Measurements from ENCODE around the gene ATP2B1.
A peak's percentile ranks its signal among the peaks of the same experiment; 100 is the strongest.

ATP2B1 gene

GRCh38 chr12:89663577-89664357 lies 44.9 kb downstream of the ATP2B1 start (continued):
- TF ChIP-seq ZNF639 (tag by site-specific recombination; IDR thresholded peaks at IDR 0.05) (no peak), KLF16 (tag by site-specific recombination; IDR thresholded peaks at IDR 0.05) (0 out of 2 replicates have a peak, but pooled peaks have one; percentile 11), ZNF645 (tag by site-specific recombination; IDR thresholded peaks at IDR 0.05) (no peak), ZNF837 (tag by site-specific recombination; IDR thresholded peaks at IDR 0.05) (no peak), PRDM4 (tag by site-specific recombination; IDR thresholded peaks at IDR 0.05) (no peak), ZNF707 (tag by site-specific recombination; IDR thresholded peaks at IDR 0.05) (no peak), ZEB2 (tag by site-specific recombination; IDR thresholded peaks at IDR 0.05) (peak; percentile 62; the same call in 1 of the 2 replicates), ZNF24 (tag by site-specific recombination; IDR thresholded peaks at IDR 0.05) (no peak), ZNF341 (tag by site-specific recombination; IDR thresholded peaks at IDR 0.05; ENCODE audit: low read depth) (peak; percentile 90), ZNF510 (tag by site-specific recombination; IDR thresholded peaks at IDR 0.05; ENCODE audit: insufficient replicate concordance) (no peak), ZNF202 (tag by site-specific recombination; IDR thresholded peaks at IDR 0.05; ENCODE audit: borderline replicate concordance) (no peak), ZNF623 (tag by site-specific recombination; IDR thresholded peaks at IDR 0.05) (no peak), SALL2 (tag by site-specific recombination; IDR thresholded peaks at IDR 0.05; ENCODE audit: borderline replicate concordance) (no peak), ZNF121 (tag by site-specific recombination; IDR thresholded peaks at IDR 0.05) (no peak), ZNF239 (tag by site-specific recombination; IDR thresholded peaks at IDR 0.05) (no peak), ZNF274 (IDR thresholded peaks at IDR 0.05; ENCODE audit: low read length) (no peak), ZNF274 (tag by site-specific recombination; IDR thresholded peaks at IDR 0.05; ENCODE audit: borderline replicate concordance) (no peak), ZNF416 (tag by site-specific recombination; IDR thresholded peaks at IDR 0.05) (no peak), ZFP37 (tag by site-specific recombination; IDR thresholded peaks at IDR 0.05) (no peak), ZNF449 (tag by site-specific recombination; IDR thresholded peaks at IDR 0.05) (no peak), ZNF677 (tag by site-specific recombination; IDR thresholded peaks at IDR 0.05) (no peak), TCF7L2 (IDR thresholded peaks at IDR 0.05; ENCODE audit: borderline replicate concordance, low read depth, low read length) (no peak), OVOL3 (tag by site-specific recombination; IDR thresholded peaks at IDR 0.05) (peak; percentile 60; the same call in 1 of the 2 replicates), ZNF629 (tag by site-specific recombination; IDR thresholded peaks at IDR 0.05) (no peak), ZNF350 (tag by site-specific recombination; IDR thresholded peaks at IDR 0.05) (no peak), SP7 (tag by site-specific recombination; IDR thresholded peaks at IDR 0.05) (no peak), KLF10 (tag by site-specific recombination; IDR thresholded peaks at IDR 0.05) (0 out of 2 replicates have a peak, but pooled peaks have one; percentile 27), IKZF3 (tag by site-specific recombination; IDR thresholded peaks at IDR 0.05) (peak; percentile 48; the same call in 1 of the 2 replicates), ZNF148 (tag by site-specific recombination; IDR thresholded peaks at IDR 0.05; ENCODE audit: borderline replicate concordance) (no peak), ZSCAN30 (tag by site-specific recombination; IDR thresholded peaks at IDR 0.05) (no peak)

Data from HEK293 (cell line).